ENCODE results near the gene GDA. TPM values are rescaled to one million over a fixed set of nuclear protein-coding genes. Genes with fewer than 3 reads are reported as not detected.
A peak's percentile ranks its signal among the peaks of the same experiment; 100 is the strongest.
"Not testable (repeated sequence)": the region's sequence is repeated elsewhere in the genome, so short reads cannot be mapped to it uniquely, and the experiment has no call there.

Gene GDA
- total RNA-seq, 1 donor, result 0.90 TPM

- peak; percentile 79 for DNase-seq (ENCODE audit: low read depth)
- peak; percentile 97 for TF ChIP-seq CTCF (IDR thresholded peaks at IDR 0.05; ENCODE audit: insufficient read depth, low read length)
- H3K4me3 ChIP-seq (ENCODE audit: low read depth, low read length), result no peak overlapping the region
Measured at GRCh38 chr9:72280913-72281500, 131.8 kb downstream of the GDA start.

GRCh38 chr9:72289401-72289800 lies 140.2 kb downstream of the GDA start:
- DNase-seq (ENCODE audit: low read depth), result no peak
- H3K4me3 ChIP-seq (ENCODE audit: low read depth, low read length), result no peak overlapping the region
- no peak for TF ChIP-seq CTCF (IDR thresholded peaks at IDR 0.05; ENCODE audit: insufficient read depth, low read length)

- no peak overlapping the region for H3K4me3 ChIP-seq (ENCODE audit: low read depth, low read length)
- no peak for TF ChIP-seq CTCF (IDR thresholded peaks at IDR 0.05; ENCODE audit: insufficient read depth, low read length)
- no peak for DNase-seq (ENCODE audit: low read depth)
Measured at GRCh38 chr9:72290311-72290710, 141.1 kb downstream of the GDA start.

- DNase-seq (ENCODE audit: low read depth); H3K4me3 ChIP-seq (ENCODE audit: low read depth, low read length): not testable (repeated sequence)
Measured at GRCh38 chr9:72291576-72291975, 142.3 kb downstream of the GDA start.

- H3K4me3 ChIP-seq (ENCODE audit: low read depth, low read length), result no peak overlapping the region
- TF ChIP-seq CTCF (IDR thresholded peaks at IDR 0.05; ENCODE audit: insufficient read depth, low read length), result peak; percentile 53
- peak; percentile 78 for DNase-seq (ENCODE audit: low read depth)
Measured at GRCh38 chr9:72292256-72292682, 143.0 kb downstream of the GDA start.

GRCh38 chr9:72292874-72293607 lies 143.8 kb downstream of the GDA start:
- no peak for TF ChIP-seq CTCF (IDR thresholded peaks at IDR 0.05; ENCODE audit: insufficient read depth, low read length)
- H3K4me3 ChIP-seq (ENCODE audit: low read depth, low read length), result no peak overlapping the region
- DNase-seq (ENCODE audit: low read depth), result peak; percentile 90

- DNase-seq (ENCODE audit: low read depth), result peak; percentile 53
- H3K4me3 ChIP-seq (ENCODE audit: low read depth, low read length), result no peak overlapping the region
- TF ChIP-seq CTCF (IDR thresholded peaks at IDR 0.05; ENCODE audit: insufficient read depth, low read length), result no peak
Measured at GRCh38 chr9:72294936-72295335, 145.7 kb downstream of the GDA start.

All from fibroblast of the aortic adventitia (primary cell).